Neuron (in vitro differentiated cells): Measurements from ENCODE around the gene ADK.
"Not testable (repeated sequence)": the region's sequence is repeated elsewhere in the genome, so short reads cannot be mapped to it uniquely, and the experiment has no call there.

Source experiments
- H2AFZ ChIP-seq: one replicate; pipeline ENCODE4 v1.6.1; 2013; ENCODE audit warnings: low read depth, mild to moderate bottlenecking, inconsistent platforms, low read length, moderate library complexity
- H3K27me3 ChIP-seq: one replicate; pipeline ENCODE4 v1.6.1; 2013; ENCODE audit warnings: low read length; ENCODE audit not compliant: insufficient read depth
- H3K36me3 ChIP-seq: one replicate; pipeline ENCODE4 v1.6.1; 2013; ENCODE audit warnings: low read length; ENCODE audit not compliant: insufficient read depth
- H3K4me1 ChIP-seq: one replicate; pipeline ENCODE4 v1.6.1; 2013; ENCODE audit warnings: low read length; ENCODE audit not compliant: insufficient read depth
- H3K4me3 ChIP-seq: 2 replicates; pipeline ENCODE4 v1.5.1; 2013; ENCODE audit warnings: mild to moderate bottlenecking, low read length, moderate library complexity
- H3K9me3 ChIP-seq: one replicate; pipeline ENCODE4 v1.6.1; 2013; ENCODE audit warnings: low read length

ADK gene

GRCh38 chr10:74451127-74451829 is 300.3 kb downstream of the ADK start:
- Histone ChIP-seq H2AFZ (no peak overlapping the region), H3K27me3 (no peaks in the 10 kb centered on the region), H3K4me1 (peaks cover 4% of the 10 kb centered on the region), H3K36me3 (no peaks in the 10 kb centered on the region), H3K9me3 (peaks cover 4% of the 10 kb centered on the region), H3K4me3 (no peak overlapping the region)

- H3K9me3 ChIP-seq = peaks cover 4% of the 10 kb centered on the region
- H3K4me3 ChIP-seq = no peak overlapping the region
- no peaks in the 10 kb centered on the region for H3K36me3 ChIP-seq
- peaks cover 4% of the 10 kb centered on the region for H3K4me1 ChIP-seq
- H3K27me3 ChIP-seq = no peaks in the 10 kb centered on the region
- H2AFZ ChIP-seq = no peak overlapping the region
Measured at GRCh38 chr10:74453169-74453568, 302.1 kb downstream of the ADK start.

GRCh38 chr10:74457478-74457877 is 306.5 kb downstream of the ADK start:
- not testable (repeated sequence) for H2AFZ ChIP-seq, H3K27me3 ChIP-seq, H3K4me3 ChIP-seq, H3K36me3 ChIP-seq, H3K9me3 ChIP-seq
- peaks cover 14% of the 10 kb centered on the region for H3K4me1 ChIP-seq

- Histone ChIP-seq H3K36me3 (no peaks in the 10 kb centered on the region), H3K27me3 (no peaks in the 10 kb centered on the region), H2AFZ (peak overlapping the region; percentile 67), H3K4me1 (peaks cover 10% of the 10 kb centered on the region), H3K9me3 (peaks cover 2% of the 10 kb centered on the region), H3K4me3 (no peak overlapping the region)
Measured at GRCh38 chr10:74460812-74461211, 309.8 kb downstream of the ADK start.

DNA sequence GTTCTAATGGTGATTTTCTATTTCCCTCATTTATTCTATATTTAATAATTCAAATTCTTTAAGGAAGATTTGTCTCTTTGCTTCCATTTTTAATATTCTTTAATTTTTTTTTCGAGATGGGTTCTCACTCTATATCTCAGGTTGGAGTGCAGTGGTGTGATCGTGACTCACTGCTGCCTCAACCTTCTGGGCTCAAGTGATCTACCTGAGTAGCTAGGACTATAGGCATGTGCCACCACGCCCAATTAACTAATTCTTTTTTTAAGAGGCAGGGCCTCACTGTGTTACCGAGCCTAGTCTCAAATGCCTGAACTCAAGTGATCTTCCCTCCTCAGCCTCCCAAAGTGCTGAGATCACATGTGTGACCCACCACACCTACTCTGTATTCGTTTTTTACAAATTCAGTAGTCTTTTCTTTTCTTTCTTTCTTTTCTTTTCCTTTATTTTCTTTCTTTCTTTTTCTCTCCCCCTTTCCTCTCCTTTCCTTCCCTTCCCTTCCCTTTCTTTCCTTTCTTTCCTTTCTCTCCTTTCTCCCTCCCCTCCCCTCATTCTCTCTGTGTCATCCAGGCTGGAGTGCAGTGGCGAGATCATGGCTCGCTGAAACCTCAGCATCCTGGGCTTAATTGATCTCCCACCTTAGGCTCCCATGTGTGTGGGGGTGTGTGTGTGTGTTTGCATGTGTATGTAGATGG is 323.1 kb downstream of the ADK start:
- Histone ChIP-seq H3K36me3 (no peaks in the 10 kb centered on the region), H3K4me3 (no peak overlapping the region), H2AFZ (no peak overlapping the region), H3K9me3 (peaks cover 3% of the 10 kb centered on the region), H3K4me1 (no peaks in the 10 kb centered on the region), H3K27me3 (no peaks in the 10 kb centered on the region)

GRCh38 chr10:74476162-74476706 is 325.2 kb downstream of the ADK start:
- H3K4me1 ChIP-seq, H2AFZ ChIP-seq, H3K27me3 ChIP-seq, H3K9me3 ChIP-seq, H3K36me3 ChIP-seq, H3K4me3 ChIP-seq: not testable (repeated sequence)

DNA sequence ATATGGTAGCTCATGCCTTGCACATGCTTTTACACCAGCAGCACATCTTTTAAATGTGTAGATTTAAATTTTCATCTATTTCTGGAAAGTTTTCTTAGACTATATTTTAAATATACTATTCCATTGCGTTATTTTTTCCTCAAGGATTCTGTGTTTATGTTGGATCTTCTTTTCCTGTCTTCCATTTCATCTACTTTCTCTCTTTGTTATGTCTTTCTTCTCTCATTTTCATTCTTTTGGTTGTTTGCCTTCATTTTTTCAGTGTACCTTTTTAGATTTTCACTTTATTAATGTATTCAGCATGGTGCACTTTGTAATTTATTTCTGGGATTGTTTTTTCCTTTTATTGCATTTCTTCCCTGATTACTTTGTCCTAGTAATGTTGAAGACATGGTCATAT is 329.8 kb downstream of the ADK start:
- Histone ChIP-seq H2AFZ (no peak overlapping the region), H3K36me3 (no peaks in the 10 kb centered on the region), H3K27me3 (no peaks in the 10 kb centered on the region), H3K4me1 (no peaks in the 10 kb centered on the region), H3K4me3 (no peak overlapping the region), H3K9me3 (peaks cover 11% of the 10 kb centered on the region)

DNA sequence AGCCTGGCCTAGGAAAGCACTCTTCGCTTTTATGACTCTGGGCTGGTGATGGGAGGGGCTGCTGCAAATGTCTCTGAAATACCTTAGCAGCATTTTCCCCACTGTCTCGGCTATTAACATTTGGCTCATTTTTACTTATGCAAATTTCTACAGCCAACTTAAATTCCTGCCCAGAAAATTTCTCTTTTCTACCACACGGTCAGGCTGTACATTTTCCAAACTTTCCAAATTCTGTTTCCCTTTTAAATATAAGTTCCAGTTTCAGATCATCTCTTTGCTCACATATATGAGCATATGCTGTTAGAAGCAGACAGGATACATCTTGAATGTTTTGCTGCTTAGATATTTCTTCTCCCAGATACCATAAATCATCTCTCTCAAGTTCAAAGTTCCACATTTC is 332.3 kb downstream of the ADK start:
- no peak overlapping the region for H3K4me3 ChIP-seq
- no peak overlapping the region for H2AFZ ChIP-seq
- H3K36me3 ChIP-seq = no peaks in the 10 kb centered on the region
- peaks cover 11% of the 10 kb centered on the region for H3K9me3 ChIP-seq
- no peaks in the 10 kb centered on the region for H3K27me3 ChIP-seq
- H3K4me1 ChIP-seq = no peaks in the 10 kb centered on the region

- Histone ChIP-seq H2AFZ (no peak overlapping the region), H3K36me3 (no peaks in the 10 kb centered on the region), H3K4me1 (no peaks in the 10 kb centered on the region), H3K4me3 (no peak overlapping the region), H3K9me3 (peaks cover 11% of the 10 kb centered on the region), H3K27me3 (no peaks in the 10 kb centered on the region)
Measured at GRCh38 chr10:74485283-74485682, 334.3 kb downstream of the ADK start.

- H3K4me3 ChIP-seq = no peak overlapping the region
- peaks cover 11% of the 10 kb centered on the region for H3K9me3 ChIP-seq
- H3K36me3 ChIP-seq = no peaks in the 10 kb centered on the region
- no peak overlapping the region for H2AFZ ChIP-seq
- H3K4me1 ChIP-seq = no peaks in the 10 kb centered on the region
- no peaks in the 10 kb centered on the region for H3K27me3 ChIP-seq
Measured at GRCh38 chr10:74486659-74487058, 335.6 kb downstream of the ADK start.

GRCh38 chr10:74488907-74489306 is 337.9 kb downstream of the ADK start:
- Histone ChIP-seq H3K27me3 (no peaks in the 10 kb centered on the region), H3K9me3 (no peaks in the 10 kb centered on the region), H3K4me1 (no peaks in the 10 kb centered on the region), H2AFZ (no peak overlapping the region), H3K36me3 (no peaks in the 10 kb centered on the region), H3K4me3 (no peak overlapping the region)

GRCh38 chr10:74490551-74490950 is 339.5 kb downstream of the ADK start:
- no peak overlapping the region for H2AFZ ChIP-seq
- no peak overlapping the region for H3K4me3 ChIP-seq
- H3K27me3 ChIP-seq = no peaks in the 10 kb centered on the region
- no peaks in the 10 kb centered on the region for H3K4me1 ChIP-seq
- H3K9me3 ChIP-seq = no peaks in the 10 kb centered on the region
- no peaks in the 10 kb centered on the region for H3K36me3 ChIP-seq

DNA sequence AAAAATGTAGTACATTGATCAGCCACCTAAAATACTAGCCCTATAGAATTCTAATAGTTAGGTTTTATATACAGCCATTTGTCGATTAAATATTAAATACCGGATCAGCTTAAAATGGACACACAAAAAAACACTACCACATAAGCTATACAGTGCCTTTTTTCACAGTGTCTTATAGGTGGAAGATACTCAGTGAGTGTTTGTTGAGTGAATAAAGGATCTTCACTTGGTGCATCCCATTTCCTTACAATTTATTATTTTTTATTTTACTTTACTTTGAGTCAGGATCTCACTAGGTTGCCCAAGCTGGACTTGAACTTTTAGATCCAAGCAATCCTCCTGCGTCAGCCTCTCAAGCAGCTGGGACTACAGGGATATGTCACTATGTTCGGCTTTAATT is 340.0 kb downstream of the ADK start:
- Histone ChIP-seq H3K4me3 (no peak overlapping the region), H3K4me1 (no peaks in the 10 kb centered on the region), H3K9me3 (no peaks in the 10 kb centered on the region), H3K27me3 (no peaks in the 10 kb centered on the region), H2AFZ (no peak overlapping the region), H3K36me3 (no peaks in the 10 kb centered on the region)
